ENCODE data around the gene HS1BP3.

HS1BP3 gene

DNA sequence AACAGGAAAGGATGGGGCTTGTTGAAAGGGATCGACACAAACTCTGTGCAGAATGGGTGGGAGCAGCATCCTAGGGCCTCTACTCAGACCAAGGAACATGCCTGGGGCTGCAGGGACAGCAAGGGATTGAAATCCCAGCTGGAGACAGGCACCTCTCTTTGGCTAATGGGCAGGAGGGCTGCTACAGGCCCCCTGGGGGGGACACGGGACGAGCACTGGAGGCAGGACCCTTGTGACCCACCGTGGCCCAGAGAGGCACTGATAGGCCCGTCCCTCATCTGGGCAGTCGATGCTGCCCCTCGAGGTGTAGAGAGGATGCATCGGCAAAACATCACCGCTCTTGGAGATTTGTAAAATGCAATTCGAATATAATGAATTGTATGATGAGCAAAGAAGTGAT, 5.1 kb downstream of the HS1BP3 start:
- no peak for DNase-seq (ENCODE audit: low read depth)

DNA sequence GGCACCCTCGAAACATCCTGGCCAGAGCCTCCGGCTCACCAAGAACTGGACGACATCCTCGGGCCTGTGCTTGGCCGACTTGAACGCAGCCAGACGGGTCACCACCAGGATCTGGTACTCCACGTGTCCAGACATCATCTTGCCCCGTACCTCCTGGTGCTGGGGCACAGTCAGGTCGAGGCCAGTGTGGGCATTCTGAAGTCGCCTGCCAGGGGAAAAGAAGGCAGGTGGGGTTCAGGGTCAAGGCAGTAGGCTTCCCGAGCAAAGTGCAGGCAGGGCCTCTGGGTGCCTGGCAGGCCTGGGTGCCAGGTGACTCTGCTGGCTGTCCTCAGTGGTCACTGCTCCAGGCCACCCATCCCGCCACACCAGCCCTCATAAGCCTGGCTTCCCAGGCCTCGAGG, 5.6 kb downstream of the HS1BP3 start:
- no peak for DNase-seq (ENCODE audit: low read depth)

DNA sequence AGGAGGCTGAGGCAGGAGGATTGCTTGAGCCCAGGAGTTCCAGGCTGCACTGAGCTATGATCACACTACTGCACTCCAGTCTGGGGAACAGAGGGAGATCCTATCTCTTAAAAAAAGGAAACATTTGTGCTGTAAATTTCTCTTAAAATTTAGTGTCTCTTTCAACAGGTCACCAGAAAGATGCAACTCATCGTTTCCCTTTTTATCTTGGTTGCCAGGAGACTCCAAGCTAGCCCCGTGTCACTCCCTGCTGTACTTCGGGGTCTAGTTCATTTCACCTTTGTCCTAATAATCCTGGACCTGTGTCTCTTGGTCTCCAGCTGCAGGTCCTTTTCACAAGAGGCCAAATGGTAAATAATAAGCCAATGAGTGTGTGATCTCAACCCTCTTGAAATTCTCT, 7.1 kb downstream of the HS1BP3 start:
- no peak for DNase-seq (ENCODE audit: low read depth)

DNA sequence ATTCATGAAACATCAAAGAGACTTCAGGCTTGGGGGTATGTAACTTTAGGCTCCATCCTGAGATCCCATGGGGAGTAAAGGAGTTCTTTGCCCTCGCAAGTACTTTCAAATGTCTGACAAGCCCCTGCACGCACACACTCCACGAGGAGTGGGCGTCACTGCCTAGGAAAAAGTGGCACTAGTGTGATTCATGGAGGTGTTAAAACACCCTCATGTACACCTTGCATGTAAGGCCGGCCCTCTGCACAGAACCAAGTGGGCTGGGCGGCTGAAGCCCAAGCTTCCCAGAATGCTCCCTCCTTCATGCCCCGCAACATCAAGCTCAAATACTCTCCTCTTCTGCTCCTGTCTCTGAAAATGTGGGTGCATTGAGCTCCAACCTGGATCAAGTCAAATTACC, 7.8 kb downstream of the HS1BP3 start:
- DNase-seq (ENCODE audit: low read depth): no peak

DNA sequence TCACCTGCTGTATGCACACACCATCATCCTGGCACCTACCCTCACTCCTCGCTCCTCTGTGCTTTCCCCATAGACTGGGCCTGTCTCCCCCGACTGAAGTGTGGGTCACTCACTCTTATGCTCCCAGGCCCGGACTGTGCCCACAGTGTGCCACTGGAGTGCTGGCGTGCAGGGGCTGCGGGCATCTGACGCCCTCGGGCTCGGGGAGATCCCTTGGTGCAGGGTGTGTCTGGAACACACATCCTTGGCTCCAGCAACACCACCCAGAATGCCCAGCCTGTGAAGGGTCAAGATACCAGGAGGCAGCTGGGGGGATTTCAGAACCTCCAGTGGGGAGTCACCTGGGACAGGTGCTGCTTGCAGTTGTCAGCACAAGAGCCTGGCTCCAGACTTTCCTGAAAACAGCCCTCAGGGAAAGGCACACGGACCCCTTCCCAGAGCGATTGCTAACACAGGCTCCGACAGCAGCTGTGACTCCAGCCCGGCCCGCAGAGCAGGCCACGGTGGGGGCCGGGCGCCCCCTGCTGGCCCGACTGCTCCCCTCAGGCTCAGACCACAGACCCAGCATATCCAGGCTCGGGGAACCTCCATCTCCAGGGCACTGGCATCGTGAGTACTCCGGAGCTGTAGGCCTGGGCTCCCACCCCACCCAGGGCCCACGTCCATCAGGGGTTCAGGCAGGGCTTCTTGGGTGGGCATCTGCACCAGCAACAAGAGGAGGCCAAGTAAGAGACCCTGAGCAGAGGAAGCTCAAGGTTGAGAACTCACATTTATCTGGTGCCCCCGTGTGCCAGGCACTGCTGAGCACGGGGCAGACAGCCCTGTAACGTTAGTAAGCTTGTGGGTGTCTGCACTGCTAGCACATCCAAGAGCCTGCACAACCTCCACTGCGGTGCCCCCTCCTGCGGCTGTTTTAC, 8.6 kb downstream of the HS1BP3 start:
- no peak for DNase-seq (ENCODE audit: low read depth)

DNA sequence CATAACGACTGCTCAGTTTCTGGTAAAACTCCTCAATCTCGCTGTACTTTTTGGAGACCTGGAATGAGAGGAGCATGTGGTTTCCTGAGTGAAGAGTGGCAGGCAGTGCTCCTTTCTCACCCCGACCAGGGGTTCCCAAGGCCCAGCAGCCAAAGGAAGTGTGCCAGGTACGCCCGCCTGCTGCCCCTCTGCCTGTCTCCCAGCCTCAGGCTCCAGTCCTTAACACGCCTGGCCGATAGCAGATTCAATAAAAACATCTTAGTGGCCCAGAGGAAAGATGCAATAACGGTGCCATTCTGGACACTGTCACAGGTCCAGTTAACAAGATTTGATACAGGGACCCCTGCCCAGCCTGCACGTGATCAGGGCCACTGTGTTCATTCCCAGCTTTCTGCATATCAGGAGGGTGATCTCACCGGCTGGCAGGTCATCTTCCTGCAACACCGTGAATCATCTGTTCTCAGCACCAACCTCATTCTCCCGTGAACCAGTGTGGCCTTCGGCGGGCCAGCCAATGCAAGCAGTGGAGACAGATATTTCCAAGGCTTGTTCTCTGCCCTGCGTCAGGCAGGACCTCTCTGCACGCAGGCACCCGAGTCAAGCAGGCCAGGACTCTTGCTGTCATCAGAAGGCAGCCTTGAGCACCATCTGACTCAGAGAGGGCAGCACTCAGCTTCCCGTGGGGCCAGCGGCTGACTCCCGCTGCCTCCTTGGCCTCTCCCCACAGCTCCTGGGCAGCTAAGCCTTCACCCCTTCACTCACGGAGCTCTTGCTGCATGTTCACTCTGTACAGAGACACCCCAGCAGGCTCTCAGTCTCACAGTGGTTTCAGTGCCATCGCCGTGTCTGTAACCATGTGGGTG, 9.5 kb downstream of the HS1BP3 start:
- no peak for DNase-seq (ENCODE audit: low read depth)

DNA sequence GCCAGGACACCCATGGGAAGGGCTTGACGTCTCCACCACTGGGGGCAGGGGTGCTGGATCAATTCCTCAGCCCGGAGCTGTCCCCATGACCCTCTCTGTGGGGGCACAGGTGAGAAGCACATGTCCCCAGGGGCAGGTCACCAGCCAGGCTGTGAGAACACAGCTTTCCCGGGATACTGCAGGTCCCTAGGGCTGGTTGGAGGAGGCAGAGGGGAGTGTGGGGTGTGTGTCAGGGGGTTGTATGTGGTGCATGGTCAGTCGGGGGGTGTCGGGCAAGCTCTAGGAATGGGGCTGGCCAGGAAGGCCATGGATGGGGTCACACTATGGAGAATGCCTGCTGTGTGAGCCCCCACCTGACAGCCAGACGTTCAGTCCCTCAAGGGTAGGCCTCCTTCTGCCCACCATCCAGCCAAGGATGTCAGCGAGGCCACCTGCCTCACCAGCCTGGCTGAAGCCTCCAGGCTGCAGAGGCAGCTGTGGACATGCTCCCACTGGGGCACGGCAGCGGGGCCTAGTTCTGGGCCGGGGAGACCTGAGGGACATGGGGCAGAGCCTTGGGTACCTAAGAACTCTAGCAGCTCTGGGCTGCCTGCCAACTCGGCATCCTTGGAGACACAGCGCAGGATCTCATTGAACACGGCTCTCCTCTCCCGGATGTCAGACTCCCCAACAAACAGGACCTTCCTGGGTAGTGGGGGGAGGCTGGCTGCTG, 10.3 kb downstream of the HS1BP3 start:
- no peak for DNase-seq (ENCODE audit: low read depth)

DNA sequence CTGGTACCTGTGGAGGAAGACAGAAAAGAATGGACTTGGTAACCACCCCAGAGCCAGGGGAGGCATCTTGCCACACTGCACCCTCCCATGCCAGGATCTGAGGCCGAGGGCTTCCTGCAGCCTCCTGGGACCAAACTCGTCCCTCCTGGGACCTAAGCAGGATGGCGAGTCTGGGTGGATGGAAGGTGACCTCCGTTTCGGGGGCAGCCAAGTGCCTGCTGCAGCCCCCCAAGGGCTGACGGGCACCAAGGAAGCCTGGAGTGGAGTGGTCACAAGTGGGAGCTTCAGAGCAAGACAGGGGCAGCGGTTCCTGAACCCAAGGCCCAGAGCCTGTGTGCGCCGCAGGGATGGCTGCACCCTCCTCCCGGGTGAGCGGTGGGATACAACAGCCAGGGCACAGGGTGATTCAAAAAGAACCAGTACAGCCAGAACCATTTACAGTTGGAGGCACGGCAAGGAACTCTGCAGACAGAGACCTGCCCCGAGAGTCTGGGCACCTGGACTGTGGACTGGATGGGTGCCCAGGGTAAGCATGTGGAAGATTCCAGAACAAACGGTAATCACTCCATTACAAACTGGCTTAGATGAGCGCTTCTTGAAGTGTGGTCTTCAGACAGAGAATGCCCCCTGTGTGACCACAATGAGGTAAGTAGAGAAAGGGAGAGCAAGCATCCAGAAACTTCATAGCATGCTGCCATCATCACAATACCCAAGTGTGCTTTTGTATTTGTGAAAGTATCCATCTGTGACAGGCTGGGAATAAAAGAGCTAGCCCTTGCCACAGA, 12.1 kb downstream of the HS1BP3 start:
- no peak for DNase-seq (ENCODE audit: low read depth)

DNA sequence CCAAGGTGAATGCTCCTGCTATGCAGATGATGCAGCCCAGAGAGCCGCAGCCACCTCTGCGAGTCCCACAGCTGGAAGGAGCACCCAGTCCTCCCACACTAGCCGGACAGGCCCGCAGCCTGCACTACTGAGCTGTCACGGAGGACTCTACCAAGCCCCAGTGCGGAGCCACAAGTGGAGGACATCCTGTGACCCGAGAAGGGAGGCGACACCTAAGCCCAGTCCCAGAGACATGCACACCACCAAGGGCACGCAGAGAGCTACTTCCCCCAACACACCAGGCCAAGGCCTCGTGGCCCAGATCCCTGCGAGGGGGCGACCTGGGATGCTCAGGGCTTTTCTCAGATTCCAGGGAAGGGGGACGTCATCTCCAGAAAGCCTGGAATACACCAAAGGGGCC, 12.9 kb downstream of the HS1BP3 start:
- DNase-seq (ENCODE audit: low read depth): no peak

DNA sequence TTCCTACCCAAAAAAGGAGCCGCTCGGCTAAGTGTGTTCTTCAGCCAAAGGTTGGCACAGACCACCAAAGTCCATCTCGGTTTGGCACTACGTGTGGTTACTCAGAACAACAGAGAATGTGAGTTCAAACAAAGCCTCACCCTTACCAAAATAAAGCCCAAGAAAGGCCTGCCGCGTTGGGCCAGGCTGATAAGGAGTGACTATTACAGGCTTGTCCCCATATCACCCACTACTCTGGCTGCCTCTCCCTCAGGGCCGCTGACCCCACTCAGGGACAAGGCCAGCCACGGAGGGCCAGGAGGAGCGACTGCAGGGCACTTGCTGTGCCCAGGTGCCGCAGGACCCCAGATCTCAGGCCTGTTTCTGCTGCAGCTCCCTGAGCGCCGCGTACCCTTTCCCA, 13.8 kb downstream of the HS1BP3 start:
- no peak for DNase-seq (ENCODE audit: low read depth)

DNA sequence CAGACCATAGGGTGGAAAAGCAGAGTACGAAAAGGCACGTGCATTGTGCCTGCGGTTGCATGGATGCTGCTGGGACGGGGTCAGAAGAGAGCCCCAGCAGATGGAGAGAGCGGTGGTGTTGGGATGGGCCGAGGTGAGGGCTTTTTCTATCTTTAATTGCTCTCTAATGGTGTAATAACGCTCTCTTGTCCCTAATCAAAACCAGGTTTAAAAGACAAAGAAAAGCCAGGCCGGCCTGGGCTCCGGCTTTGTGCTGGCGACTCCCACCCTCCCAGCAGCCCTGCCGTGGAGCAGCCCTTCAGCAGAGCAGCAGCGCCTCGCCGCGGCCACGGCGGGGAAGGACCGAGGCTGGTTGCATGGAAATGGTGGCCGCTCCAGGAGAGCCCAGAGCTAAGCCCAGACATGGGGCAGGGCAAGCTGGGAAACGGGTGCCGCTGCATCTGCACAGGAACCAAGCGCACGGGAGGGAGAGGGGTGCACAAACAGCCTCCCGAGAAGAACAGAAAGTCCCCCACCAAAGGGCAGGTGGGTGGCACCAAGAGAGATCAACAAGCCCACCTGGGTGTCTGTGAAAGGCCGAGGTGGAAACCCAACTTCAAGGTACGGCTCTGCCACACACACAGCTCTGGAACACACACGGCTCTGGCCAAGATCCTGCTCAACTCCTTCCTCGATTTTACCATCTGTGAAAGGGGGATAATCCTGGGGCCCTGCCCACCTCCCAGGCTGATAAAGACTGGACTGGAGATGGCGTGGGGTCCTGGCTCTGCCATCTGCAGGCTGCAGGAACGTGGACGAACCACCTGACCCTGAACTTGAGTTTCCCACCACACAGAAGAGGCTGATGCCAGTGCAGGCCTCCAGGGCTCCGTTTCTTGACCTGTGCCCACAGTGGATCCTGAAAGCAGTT, 15.0 kb downstream of the HS1BP3 start:
- DNase-seq (ENCODE audit: low read depth): peak; percentile 35

DNA sequence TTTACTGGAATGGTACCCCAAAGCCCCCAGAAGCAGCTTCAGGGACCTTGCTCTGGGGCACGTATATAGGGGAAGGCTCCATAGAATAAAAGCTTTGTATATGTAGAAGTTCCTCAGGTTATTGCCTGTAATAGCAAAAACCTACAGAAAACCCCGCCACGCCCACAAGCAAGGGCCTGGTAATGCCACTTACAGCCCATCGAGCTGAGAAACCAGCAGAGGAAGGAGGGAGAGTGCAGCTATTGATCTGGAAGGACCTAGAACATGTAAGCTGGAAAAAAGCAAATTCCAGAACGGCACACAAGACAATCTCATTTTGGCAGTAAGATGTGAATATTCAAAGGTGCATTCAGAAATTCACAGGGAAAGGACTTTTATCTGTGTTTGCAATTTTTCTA, 15.8 kb downstream of the HS1BP3 start:
- DNase-seq (ENCODE audit: low read depth): no peak

DNA sequence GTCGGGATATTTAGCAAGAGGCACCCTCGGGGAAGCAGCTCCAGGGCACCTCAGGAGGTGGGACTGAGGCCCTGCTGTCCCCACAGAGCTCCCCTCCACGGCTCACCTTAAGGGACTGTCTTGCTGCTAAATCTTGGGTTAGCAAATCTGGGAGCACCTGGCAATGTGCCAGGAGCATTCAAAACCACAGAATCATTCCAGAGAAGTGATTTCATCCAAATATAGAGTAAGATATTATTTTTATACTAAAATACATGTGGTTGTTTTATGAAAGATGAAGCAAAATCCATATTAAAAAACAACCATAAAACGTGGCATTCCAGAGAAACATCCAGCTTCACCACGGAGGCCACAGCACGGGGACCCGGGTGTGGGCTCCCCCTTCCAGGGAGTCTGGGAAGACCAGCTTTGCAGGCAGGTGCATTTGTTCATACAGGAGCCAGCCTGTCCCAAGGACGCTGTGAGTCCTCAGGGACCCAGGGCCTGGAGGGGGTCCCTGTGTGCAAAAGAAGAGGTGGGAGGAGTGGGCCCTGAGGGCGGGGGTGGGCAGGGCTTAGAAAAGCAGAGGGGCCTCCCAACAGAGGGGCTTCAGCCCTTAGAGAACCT, 16.3 kb downstream of the HS1BP3 start:
- no peak for DNase-seq (ENCODE audit: low read depth)

DNA sequence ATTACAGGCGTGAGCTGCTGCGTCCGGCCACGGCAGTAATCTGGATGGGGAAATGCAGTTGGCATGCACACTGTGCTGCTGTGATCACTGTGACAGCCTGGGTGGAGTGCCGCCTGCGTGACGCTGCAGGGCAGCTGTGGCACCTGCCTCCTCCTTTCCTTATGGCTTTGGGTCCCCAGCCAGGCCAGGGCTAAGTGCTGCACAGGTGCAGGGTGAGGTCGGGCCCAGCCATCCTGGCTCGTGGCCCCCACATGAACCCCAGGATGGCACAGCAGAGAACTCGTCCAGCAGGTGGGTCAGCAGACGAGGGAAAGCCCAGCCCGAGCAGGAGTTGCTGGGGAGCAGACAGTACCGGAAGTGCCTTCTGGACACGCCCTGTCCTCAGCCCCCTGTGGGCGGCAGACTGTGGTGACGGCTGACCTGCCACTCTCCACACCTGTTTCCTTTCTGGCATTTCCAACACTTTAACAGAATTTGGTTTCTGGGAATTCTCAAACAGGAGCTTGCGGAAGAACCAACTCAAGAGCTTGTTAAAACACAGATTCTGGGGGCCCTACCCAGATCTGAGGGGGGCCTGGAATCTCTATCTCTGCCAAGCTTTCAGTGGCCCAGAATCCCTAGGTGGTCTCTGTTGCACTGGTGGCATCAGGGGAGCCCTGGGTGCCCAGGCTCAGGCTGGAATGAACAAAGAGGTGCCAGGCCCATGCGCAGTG, 16.9 kb downstream of the HS1BP3 start:
- no peak for DNase-seq (ENCODE audit: low read depth)

DNA sequence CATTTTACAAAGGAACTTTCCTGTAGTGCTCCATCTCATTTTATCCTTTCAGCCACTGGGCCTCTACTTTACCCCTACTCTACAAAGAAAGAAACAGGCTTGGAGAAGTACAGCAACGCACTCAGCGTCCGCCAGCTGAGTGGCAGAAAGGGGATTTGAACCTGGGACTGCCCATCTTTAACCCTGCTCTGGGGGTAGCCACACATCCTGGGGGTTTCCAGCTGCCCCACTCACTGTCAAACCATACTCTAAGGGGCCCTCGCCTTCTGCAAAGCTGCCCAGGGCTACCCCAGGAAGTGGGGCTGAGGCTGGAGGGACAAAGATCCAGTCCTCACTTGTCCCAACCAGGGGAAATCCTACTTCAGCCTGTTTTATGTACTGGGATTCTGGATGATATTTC, 17.9 kb downstream of the HS1BP3 start:
- no peak for DNase-seq (ENCODE audit: low read depth)

DNA sequence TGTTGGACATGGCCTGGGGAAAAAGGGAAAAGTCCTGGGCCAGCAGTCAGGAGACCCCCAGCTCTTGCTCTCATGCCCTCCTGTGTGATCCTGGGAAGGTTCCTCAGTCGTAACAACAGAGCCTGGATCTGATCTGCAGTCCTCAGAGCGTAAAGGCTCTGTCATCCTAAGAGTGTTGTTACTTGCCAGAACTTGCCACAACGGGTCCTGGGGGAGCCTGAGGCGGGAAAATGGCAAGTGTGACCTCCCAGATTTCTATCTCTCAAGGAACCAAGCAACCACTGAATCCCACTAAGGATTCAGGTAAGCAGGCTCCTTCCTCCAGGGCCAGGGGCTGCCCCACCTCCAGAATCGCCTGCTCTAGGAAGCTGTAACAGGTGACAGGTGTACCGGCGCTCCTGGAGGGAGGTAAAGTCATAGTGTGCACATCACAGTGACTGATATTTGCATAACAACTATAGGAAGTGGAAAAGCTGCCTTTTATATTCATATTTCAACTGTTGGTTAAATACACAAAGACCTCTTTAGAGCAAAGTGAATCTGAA, 18.4 kb downstream of the HS1BP3 start:
- no peak for DNase-seq (ENCODE audit: low read depth)

DNA sequence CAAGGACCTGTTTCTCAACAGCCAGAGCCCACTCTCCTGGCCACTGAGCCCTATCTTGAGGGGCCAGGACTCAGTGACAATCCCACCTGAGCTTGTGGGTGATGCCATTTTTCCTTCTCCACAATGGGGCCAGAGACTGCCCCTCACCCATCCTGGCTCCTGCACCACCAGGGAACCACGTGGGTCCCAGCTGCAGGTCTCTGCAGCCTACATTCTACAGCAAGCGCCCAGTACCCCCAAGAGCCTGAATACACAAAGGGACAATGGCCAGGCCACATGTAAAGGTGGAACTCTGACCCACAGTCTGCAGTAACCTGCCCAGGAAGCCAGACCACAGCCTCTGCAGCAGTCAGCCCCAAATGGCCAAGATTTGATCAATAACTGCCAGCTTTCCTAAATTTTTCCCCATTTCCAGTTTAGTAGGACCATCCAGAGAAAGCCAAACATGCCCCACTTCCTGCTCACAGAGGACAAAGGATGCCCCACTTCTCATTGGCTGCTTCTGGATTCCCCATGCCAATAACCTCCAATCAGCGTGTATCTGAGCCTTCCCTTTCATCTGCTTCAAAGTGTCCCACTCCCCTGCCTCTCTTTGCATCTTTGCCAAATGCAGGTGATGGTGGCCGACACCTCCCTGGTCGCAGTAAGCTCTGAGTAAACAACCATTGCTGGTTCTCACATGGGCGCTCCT, 19.1 kb downstream of the HS1BP3 start:
- DNase-seq (ENCODE audit: low read depth): no peak

DNA sequence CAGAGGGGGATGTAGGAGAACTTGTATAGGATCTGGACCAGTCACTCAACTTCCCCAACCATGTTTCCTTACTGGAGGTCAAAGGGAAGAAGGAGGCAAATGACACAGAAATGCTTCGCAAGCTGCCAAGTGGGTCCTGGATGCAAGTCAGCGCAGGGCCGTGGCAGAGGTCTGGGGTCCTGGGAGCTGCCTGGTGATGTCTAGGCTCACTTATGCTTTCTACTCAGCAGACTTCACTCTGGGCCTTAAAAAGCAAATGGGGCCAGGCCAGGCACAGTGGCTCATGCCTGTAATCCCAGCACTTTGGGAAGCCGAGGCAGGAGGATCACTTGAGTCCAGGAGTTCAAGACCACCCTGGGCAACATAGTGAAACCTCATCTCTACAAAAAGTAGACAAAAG, 19.9 kb downstream of the HS1BP3 start:
- DNase-seq (ENCODE audit: low read depth): no peak

Measured in stromal cell of bone marrow (primary cell).